K562 (cell line): ENCODE measurements around the gene HNRNPA3. TPM values are rescaled to one million over a fixed set of nuclear protein-coding genes. Genes with fewer than 3 reads are reported as not detected.

ENCODE experiments used
- ATAC-seq: fragments of 200-7000 bp; cut with Tn5 transposase; 3 replicates; pipeline ENCODE4 v1.9.1; 2020; ENCODE audit warnings: moderate library complexity
- BruUV-seq: library from RNA; stranded (reverse); fragments of 400-500 nt; replicated peaks from 2 replicates; lab custom pipeline; 2021; lab: Mats Ljungman, UMichigan
- CTCF ChIA-PET: fragments of 300-600 bp; formaldehyde crosslinking; extraction: SDS; loops from one replicate; lab custom pipeline; 2021; ENCODE audit warnings: low intra/inter-chr PET ratio; lab: Yijun Ruan, JAX
- POLR2A ChIA-PET: fragments of 300-600, 350-650 bp; sonication (Branson Sonifier 250); formaldehyde crosslinking; extraction: SDS; loops from one replicate; lab custom pipeline; 2021; ENCODE audit warnings: antibody characterized with exemption, inconsistent platforms; lab: Yijun Ruan, JAX
- DNase-seq, 4 experiments: peaks; one replicate each; pipeline versions ENCODE4 v3.0.0 to v3.0.0-alpha.2; 2011 to 2018; ENCODE audit warnings: low spot score in 3 of 4, mixed read lengths in 3 of 4; ENCODE audit errors: extremely low read depth in 1 of 4
- FAIRE-seq: peaks from 2 replicates; lab custom pipeline; 2011; peaks lifted over from hg19 to GRCh38; lab: Jason Lieb, UNC
- H2AFZ ChIP-seq: 2 replicates; pipeline ENCODE4 v1.6.0; 2011; ENCODE audit warnings: low read depth, low read length, control low read depth, inconsistent platforms
- H3K27ac ChIP-seq: fragments of 200-600 bp; 3 replicates; pipeline ENCODE4 v1.8.0; 2011; ENCODE audit warnings: low read depth, mild to moderate bottlenecking, control low read depth, inconsistent platforms, low read length, moderate library complexity, mixed read lengths; ENCODE audit errors: extremely low read depth
- H3K27me3 ChIP-seq, 2 experiments: fragments of 300-600 bp in 1 of 2; 2 replicates in 1 of 2; 3 replicates in 1 of 2; pipeline versions ENCODE4 v1.6.0 to v1.8.0; 2011; ENCODE audit warnings: inconsistent platforms in 2 of 2, low read length in 2 of 2, mild to moderate bottlenecking in 1 of 2, mixed read lengths in 1 of 2, moderate library complexity in 1 of 2; ENCODE audit not compliant: control insufficient read depth in 2 of 2, insufficient read depth in 2 of 2
- H3K36me3 ChIP-seq: fragments of 300-600 bp; 3 replicates; pipeline ENCODE4 v1.8.0; 2011; ENCODE audit warnings: mild to moderate bottlenecking, low read length, inconsistent platforms; ENCODE audit not compliant: control insufficient read depth, insufficient read depth
- H3K4me1 ChIP-seq, 2 experiments: fragments of 200-600 bp in 1 of 2; replicated peaks in 1 of 2; 2 replicates in 1 of 2; 3 replicates in 1 of 2; pipeline versions ENCODE4 v1.5.1 to v1.8.0; 2011; ENCODE audit warnings: inconsistent platforms in 2 of 2, low read length in 2 of 2, mild to moderate bottlenecking in 1 of 2, mixed read lengths in 1 of 2, moderate library complexity in 1 of 2; ENCODE audit not compliant: control insufficient read depth in 2 of 2, insufficient read depth in 2 of 2
- H3K4me2 ChIP-seq: 2 replicates; pipeline ENCODE4 v1.6.1; 2011; ENCODE audit warnings: low read length, control low read depth, inconsistent platforms, mixed read lengths; ENCODE audit not compliant: insufficient read depth
- H3K4me3 ChIP-seq: fragments of 200-600 bp; sonication (generic), shearing (Covaris generic); 2 replicates; pipeline ENCODE4 v1.5.1; 2016; ENCODE audit warnings: control low read depth, inconsistent platforms
- H3K79me2 ChIP-seq: fragments of 200-600 bp; 3 replicates; pipeline ENCODE4 v1.8.0; 2011; ENCODE audit warnings: low read length, inconsistent platforms; ENCODE audit not compliant: control insufficient read depth, insufficient read depth
- H3K9ac ChIP-seq, 2 experiments: 2 replicates each; pipeline versions ENCODE4 v1.6.0 to v1.6.1; 2011; ENCODE audit warnings: low read depth in 2 of 2, low read length in 2 of 2, control low read depth in 1 of 2, inconsistent platforms in 1 of 2, mild to moderate bottlenecking in 1 of 2, mixed read lengths in 1 of 2; ENCODE audit not compliant: insufficient read depth in 1 of 2
- H3K9me1 ChIP-seq: one replicate; pipeline ENCODE4 v1.6.0; 2011; ENCODE audit warnings: inconsistent platforms, mild to moderate bottlenecking, low read length, moderate library complexity; ENCODE audit not compliant: control insufficient read depth, insufficient read depth
- H3K9me3 ChIP-seq: replicated peaks from 2 replicates; pipeline ENCODE4 v1.5.1; 2011; ENCODE audit warnings: low read depth, low read length, inconsistent platforms; ENCODE audit not compliant: control insufficient read depth, insufficient read depth
- H4K20me1 ChIP-seq: replicated peaks from 2 replicates; pipeline ENCODE4 v1.6.1; 2011; ENCODE audit warnings: low read length, inconsistent platforms, mixed read lengths; ENCODE audit not compliant: control insufficient read depth, insufficient read depth
- ATF3 ChIP-seq, 2 experiments: fragments of 450-650 bp in 1 of 2; sonication (generic) in 1 of 2; formaldehyde crosslinking in 1 of 2; IDR thresholded peaks in 1 of 2; conservative IDR thresholded peaks in 1 of 2; 2 replicates each; pipeline versions ENCODE4 v1.6.1 to v1.8.1; 2016 to 2023; ENCODE audit warnings: mild to moderate bottlenecking in 2 of 2, moderate library complexity in 2 of 2, inconsistent platforms in 1 of 2, missing genetic modification reagents in 1 of 2
- BCOR ChIP-seq: fragments of 450-650 bp; IDR thresholded peaks from 2 replicates; pipeline ENCODE4 v1.6.1; 2016
- DPF2 ChIP-seq: fragments of 450-650 bp; IDR thresholded peaks from 2 replicates; pipeline ENCODE4 v1.6.1; 2016
- ELF1 ChIP-seq: fragments of 200-800 bp; sonication (Bioruptor generic); IDR thresholded peaks from 2 replicates; pipeline ENCODE4 v1.6.1; 2016; ENCODE audit warnings: missing genetic modification characterization, missing compliant biosample characterization
- EP400 ChIP-seq: fragments of 450-650 bp; IDR thresholded peaks from 2 replicates; pipeline ENCODE4 v1.6.1; 2017; ENCODE audit warnings: antibody characterized with exemption, mild to moderate bottlenecking, moderate library complexity
- ETS2 ChIP-seq: IDR thresholded peaks from 2 replicates; pipeline ENCODE4 v1.6.1; 2016; ENCODE audit warnings: borderline replicate concordance, missing genetic modification characterization, mild to moderate bottlenecking, moderate library complexity, missing compliant biosample characterization; ENCODE audit not compliant: poor library complexity, severe bottlenecking
- JUND ChIP-seq, 2 experiments: IDR thresholded peaks; 2 replicates in 1 of 2; 3 replicates in 1 of 2; pipeline ENCODE4 v1.6.1; 2011; ENCODE audit warnings: borderline replicate concordance in 2 of 2, low read depth in 2 of 2, low read length in 2 of 2, improper control_type of control experiment in 1 of 2, missing biosample characterization in 1 of 2, missing genetic modification characterization in 1 of 2, missing genetic modification reagents in 1 of 2
- KDM1A ChIP-seq, 2 experiments: fragments of 450-650 bp; IDR thresholded peaks; 2 replicates each; pipeline ENCODE4 v1.6.1; 2016; ENCODE audit warnings: mild to moderate bottlenecking in 2 of 2
- L3MBTL2 ChIP-seq: fragments of 450-650 bp; IDR thresholded peaks from 2 replicates; pipeline ENCODE4 v1.6.1; 2016; ENCODE audit warnings: mild to moderate bottlenecking, moderate library complexity
- NFIC ChIP-seq: fragments of 450-650 bp; IDR thresholded peaks from 2 replicates; pipeline ENCODE4 v1.6.1; 2017; ENCODE audit warnings: mild to moderate bottlenecking, inconsistent platforms
- NRF1 ChIP-seq, 2 experiments: fragments of 450-650 bp; IDR thresholded peaks in 1 of 2; conservative IDR thresholded peaks in 1 of 2; 2 replicates each; pipeline ENCODE4 v1.6.1; 2014; ENCODE audit warnings: mild to moderate bottlenecking in 2 of 2
- RBM25 ChIP-seq: fragments of 200-400 bp; formaldehyde crosslinking; IDR thresholded peaks from 2 replicates; pipeline ENCODE4 v1.6.1; 2018; ENCODE audit warnings: low read length, low read depth, moderate library complexity; ENCODE audit not compliant: severe bottlenecking
- RCOR1 ChIP-seq, 2 experiments: IDR thresholded peaks; 2 replicates each; pipeline ENCODE4 v1.6.1; 2012; ENCODE audit warnings: low read depth in 2 of 2, low read length in 2 of 2, borderline replicate concordance in 1 of 2, improper control_type of control experiment in 1 of 2
- SOX6 ChIP-seq: fragments of 450-650 bp; IDR thresholded peaks from 2 replicates; pipeline ENCODE4 v1.6.1; 2014; ENCODE audit warnings: mild to moderate bottlenecking
- SUPT5H ChIP-seq: fragments of 450-650 bp; IDR thresholded peaks from 2 replicates; pipeline ENCODE4 v1.6.1; 2016
- TFAM ChIP-seq: fragments of 250-450 bp; sonication (Bioruptor Pico); conservative IDR thresholded peaks from 2 replicates; pipeline ENCODE4 v1.5.0; 2021; ENCODE audit warnings: mild to moderate bottlenecking, moderate library complexity
- ZBTB9 ChIP-seq: fragments of 450-650 bp; formaldehyde crosslinking; IDR thresholded peaks from 2 replicates; pipeline ENCODE4 v1.4.0; 2020; ENCODE audit warnings: mild to moderate bottlenecking, moderate library complexity
- ZC3H11A ChIP-seq: IDR thresholded peaks from 2 replicates; pipeline ENCODE4 v1.6.1; 2012; ENCODE audit warnings: low read depth, low read length, improper control_type of control experiment
- ZNF212 ChIP-seq: fragments of 450-650 bp; formaldehyde crosslinking; IDR thresholded peaks from 2 replicates; pipeline ENCODE4 v1.4.0; 2020; ENCODE audit warnings: mild to moderate bottlenecking
- ZNF239 ChIP-seq: fragments of 250-450 bp; sonication (Bioruptor Pico); IDR thresholded peaks from 2 replicates; pipeline ENCODE4 v1.4.0; 2020; ENCODE audit warnings: mild to moderate bottlenecking
- WGBS: fragments of 100-300 bp; shearing (Covaris generic); methylation state at CpG from one replicate; pipeline ENCODE4 v1.1.6; 2016; ENCODE audit warnings: low coverage, mixed read lengths; ENCODE audit not compliant: insufficient coverage; ENCODE audit errors: missing lambda C conversion rate; 5-methylcytosine and 5-hydroxymethylcytosine counted together
- in situ Hi-C: fragments of 300-500 bp; cut with MboI; formaldehyde crosslinking; loops from 4 replicates; pipeline ENCODE4 v1.15.0; 2018; ENCODE audit warnings: inconsistent platforms, mixed read lengths
- intact Hi-C: fragments of 100-400 bp; cut with micrococcal nuclease; formaldehyde crosslinking; loops from 2 replicates; pipeline ENCODE4 v1.14.2; 2022
- polyA plus RNA-seq, 8 experiments: library from polyadenylated mRNA; depleted of rRNA in 4 of 8; stranded (reverse) in 5 of 8; unstranded in 3 of 8; fragments of >200 nt; fragmentation: Nextera tagmentation in 2 of 8; fragmentation: Illumina TruSeq in 1 of 8; extraction: Ambion mirVana in 2 of 8; extraction: Trizol in 1 of 8; gene quantifications; 2 replicates each; pipeline versions ENCODE4 v1.2.1 to v1.2.3, GENCODE V29; 2011 to 2014; ENCODE audit warnings: inconsistent platforms in 1 of 8, missing spikeins in 1 of 8
- total RNA-seq, 7 experiments: library from RNA; depleted of rRNA in 6 of 7; stranded (reverse); fragments of >200 nt in 6 of 7; fragmentation: Illumina TruSeq in 2 of 7; extraction: Trizol in 2 of 7; gene quantifications; 2 replicates each; pipeline versions ENCODE4 v1.2.1 to v1.2.3, GENCODE V29; 2011 to 2021; ENCODE audit warnings: low replicate concordance in 1 of 7

HNRNPA3 gene
- total and polyA plus RNA-seq, 9 of the 15 experiments (the other 6 are each of a cell fraction or from before 2014, with no cell fraction given) = 72.8 to 428 (median 192) TPM

- TF ChIP-seq RBM25 (peak; percentile 81), ATF3 (IDR thresholded peaks at IDR 0.05) (peak; percentile 49), ATF3 (CRISPR knock-in tag; conservative IDR thresholded peaks at IDR 0.05) (no peak), TFAM (no peak), NRF1 (conservative IDR thresholded peaks at IDR 0.05 in 1 of 2, IDR thresholded peaks at IDR 0.05 in 1 of 2) (0 out of 4 replicates have a peak, but pooled peaks of 1 of the 2 experiments have one; percentile 7), ELF1 (0 out of 2 replicates have a peak, but pooled peaks have one; percentile 37), ETS2 (tag) (no peak), SUPT5H (no peak), ZNF212 (CRISPR knock-in tag) (no peak), ZBTB9 (no peak), NFIC (0 out of 2 replicates have a peak, but pooled peaks have one; percentile 16), L3MBTL2 (0 out of 2 replicates have a peak, but pooled peaks have one; percentile 21), RCOR1 (IDR thresholded peaks at IDR 0.05; ENCODE audit: borderline replicate concordance in 1 of 2, low read depth in 2 of 2, low read length in 2 of 2) (peak in 1 of 2 experiments; percentile 65; a peak in 1 of 4 replicates), DPF2 (no peak), KDM1A (IDR thresholded peaks at IDR 0.05) (peak in 1 of 2 experiments; percentile 75; a peak in 1 of 4 replicates), JUND (IDR thresholded peaks at IDR 0.05; ENCODE audit: borderline replicate concordance, low read depth, low read length) (no peak), JUND (tag; IDR thresholded peaks at IDR 0.05; ENCODE audit: borderline replicate concordance, low read depth, low read length) (no peak), EP400 (0 out of 2 replicates have a peak, but pooled peaks have one; percentile 14), ZC3H11A (no peak), ZNF239 (CRISPR knock-in tag) (peak; percentile 49), SOX6 (0 out of 2 replicates have a peak, but pooled peaks have one; percentile 13), BCOR (peak; percentile 72; the same call in 1 of the 2 replicates)
- TF ChIP-seq, all 486 proteins: peak for 12
- intact Hi-C loops (no loop called here), in situ Hi-C loops (no loop called here)
- Histone ChIP-seq H3K9me3 (no peaks in the 10 kb centered on the region), H3K27ac (no peak overlapping the region), H3K4me1 (no peaks in the 10 kb centered on the region; a peak in 2 of 5 replicates), H3K4me2 (no peak overlapping the region), H3K9me1 (no peaks in the 10 kb centered on the region), H3K36me3 (no peaks in the 10 kb centered on the region), H2AFZ (peak overlapping the region; percentile 17), H3K4me3 (no peak overlapping the region), H4K20me1 (no peaks in the 10 kb centered on the region), H3K27me3 (no peaks in the 10 kb centered on the region), H3K79me2 (no peaks in the 10 kb centered on the region), H3K9ac (no peak overlapping the region)
- ChIA-PET CTCF (no interaction called here), POLR2A (interaction anchor here (0.6 to 12.9 kb wide), 4 partner anchors 8 to 72 kb away, joined by 5 to 199 read pairs (median 18); partner anchors contain the start of gene NFE2L2)
- WGBS = 31% methylated on average over 1 of the region's 1 CpG
- BruUV-seq = no TSS peak
- FAIRE-seq (no peak), ATAC-seq (peak; percentile 67), DNase-seq (no peak)
Observed at GRCh38 chr2:177271981-177272666, 59.5 kb downstream of the HNRNPA3 start.
